ENCODE data around the gene TENM4.
"Not testable (repeated sequence)": the region's sequence is repeated elsewhere in the genome, so short reads cannot be mapped to it uniquely, and the experiment has no call there.

TENM4 gene

DNA sequence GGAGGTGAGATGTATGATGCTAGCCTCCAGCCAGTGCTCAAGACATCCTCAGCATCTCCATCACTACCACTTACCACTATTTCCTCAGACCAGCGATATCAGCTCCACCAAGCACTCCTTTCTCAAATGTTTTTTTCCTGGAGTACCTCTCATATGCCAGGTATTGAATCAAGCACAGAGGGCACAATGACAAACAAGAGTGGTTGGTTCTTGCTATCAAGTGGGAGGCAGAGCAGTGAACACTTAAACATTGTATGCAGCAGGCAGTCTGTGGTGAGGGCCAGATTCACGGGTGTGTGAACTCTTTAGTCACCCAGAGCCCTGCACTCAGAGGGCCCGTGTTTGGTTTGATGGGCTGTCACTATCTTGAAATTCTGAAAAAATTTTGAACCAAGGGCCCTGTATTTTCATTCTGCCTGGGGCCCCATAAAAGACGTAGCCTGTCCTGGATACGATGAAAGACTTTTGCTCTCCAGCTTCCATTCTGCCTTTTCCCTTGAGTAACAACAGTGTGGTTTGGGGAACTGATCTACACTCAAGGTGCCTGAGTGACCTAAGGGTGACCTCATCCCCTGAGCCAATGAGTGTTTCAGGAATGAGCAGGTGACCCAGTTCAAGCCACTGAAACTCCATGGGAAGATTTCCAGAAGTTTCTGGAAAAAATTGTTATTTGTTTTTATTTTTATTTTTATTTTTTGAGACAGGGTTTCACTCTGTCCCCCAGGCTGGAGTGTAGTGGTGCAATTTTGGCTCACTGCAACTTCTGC lies 517.8 kb downstream of the TENM4 start:
- DNase-seq (ENCODE audit: low read depth in 2 of 2, low spot score in 1 of 2), result no peak

DNA sequence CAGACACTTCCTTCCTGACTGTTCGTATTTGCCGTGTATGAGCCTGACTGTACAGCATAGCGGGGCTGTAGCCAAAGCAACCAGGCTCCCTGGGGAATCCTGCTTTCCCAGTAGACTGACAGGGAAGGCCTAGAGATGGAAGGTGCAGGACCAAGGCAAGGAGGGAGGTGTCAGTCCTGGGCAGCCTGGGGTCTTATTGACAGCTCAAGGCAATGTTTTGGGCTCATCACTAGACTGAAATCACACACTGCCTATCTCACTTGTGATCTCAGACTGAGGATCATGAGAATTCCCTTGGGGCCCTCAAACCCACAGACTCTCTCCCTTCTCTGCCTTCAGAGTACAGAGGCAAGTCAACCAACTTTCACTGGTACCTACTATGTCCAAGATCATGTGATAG lies 519.3 kb downstream of the TENM4 start:
- no peak for DNase-seq (ENCODE audit: low read depth in 2 of 2, low spot score in 1 of 2)

DNA sequence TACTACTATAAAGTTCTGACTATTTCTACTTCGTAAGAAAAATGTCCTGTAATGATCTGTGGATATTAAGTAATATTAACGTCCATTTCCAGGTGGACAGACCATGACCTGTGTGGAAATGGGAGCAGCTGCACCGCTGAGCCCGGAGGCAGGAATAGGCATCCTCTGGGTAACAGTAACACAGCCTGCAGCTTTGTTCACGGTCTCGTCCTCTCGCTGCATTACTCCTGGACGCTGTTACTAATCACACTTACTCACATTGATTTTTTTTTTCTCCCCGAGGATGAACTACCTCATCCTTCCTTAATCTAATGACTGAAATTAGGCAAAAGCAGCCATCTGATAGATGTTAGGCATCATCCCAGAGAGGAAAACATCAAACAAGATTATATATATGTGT lies 520.5 kb downstream of the TENM4 start:
- DNase-seq (ENCODE audit: low read depth in 2 of 2, low spot score in 1 of 2), result no peak

DNA sequence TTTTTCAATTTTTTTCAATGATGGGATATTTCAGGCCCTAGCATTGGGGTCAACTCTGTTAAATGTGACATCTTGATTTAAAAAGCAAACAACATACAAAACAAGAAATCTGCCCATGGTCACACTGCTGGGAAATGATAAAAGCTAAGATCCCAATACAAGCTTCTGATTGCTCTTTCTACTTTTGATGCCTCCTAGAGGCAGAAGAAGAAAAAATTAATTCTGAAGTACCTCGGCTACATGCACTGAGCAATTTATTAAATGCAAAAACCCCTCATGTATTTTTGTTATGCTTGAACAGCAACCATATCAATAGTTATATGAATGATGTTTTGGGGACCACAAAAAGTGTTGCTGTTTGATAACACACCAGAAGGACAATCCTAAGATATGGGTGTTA lies 524.1 kb downstream of the TENM4 start:
- no peak for DNase-seq (ENCODE audit: low read depth in 2 of 2, low spot score in 1 of 2)

DNA sequence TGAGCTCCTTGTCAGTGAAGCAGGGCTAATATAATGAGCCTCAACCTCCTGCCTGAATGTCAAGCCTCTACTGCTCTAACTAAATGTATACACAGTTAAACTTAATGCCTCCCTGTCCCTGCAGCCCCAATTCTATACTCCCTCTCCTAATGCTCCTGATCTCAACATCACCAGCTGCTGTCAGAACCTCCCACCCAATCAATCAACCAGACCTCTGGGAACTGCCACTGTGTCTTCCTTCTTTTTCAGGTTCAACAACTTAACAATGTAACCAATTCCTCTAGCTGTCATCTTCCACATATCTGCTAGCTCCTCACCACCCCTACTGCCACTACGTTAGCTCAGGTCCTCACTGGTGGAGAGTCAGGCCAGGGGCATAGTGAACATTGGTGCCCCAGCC lies 526.3 kb downstream of the TENM4 start:
- DNase-seq (ENCODE audit: low read depth in 2 of 2, low spot score in 1 of 2), result no peak

DNA sequence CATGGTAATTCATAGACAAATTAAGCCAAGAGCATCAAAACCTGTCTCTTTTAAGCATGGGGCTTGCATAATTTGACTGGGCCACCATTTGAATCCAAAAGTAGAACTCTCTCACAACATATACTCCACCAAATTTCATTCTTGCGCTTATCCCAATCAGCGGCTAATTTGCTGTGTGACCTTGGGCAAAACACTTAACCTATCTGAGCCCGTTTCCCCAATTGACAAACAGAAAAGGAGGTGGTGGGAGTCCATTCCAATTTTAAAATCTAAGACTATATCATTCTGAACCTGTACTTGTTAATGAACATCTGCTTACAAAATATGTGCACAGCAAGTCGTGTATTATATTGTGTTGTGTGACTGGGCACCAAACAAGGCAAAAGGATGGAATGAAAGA lies 528.1 kb downstream of the TENM4 start:
- DNase-seq (ENCODE audit: low read depth in 2 of 2, low spot score in 1 of 2), result no peak

DNA sequence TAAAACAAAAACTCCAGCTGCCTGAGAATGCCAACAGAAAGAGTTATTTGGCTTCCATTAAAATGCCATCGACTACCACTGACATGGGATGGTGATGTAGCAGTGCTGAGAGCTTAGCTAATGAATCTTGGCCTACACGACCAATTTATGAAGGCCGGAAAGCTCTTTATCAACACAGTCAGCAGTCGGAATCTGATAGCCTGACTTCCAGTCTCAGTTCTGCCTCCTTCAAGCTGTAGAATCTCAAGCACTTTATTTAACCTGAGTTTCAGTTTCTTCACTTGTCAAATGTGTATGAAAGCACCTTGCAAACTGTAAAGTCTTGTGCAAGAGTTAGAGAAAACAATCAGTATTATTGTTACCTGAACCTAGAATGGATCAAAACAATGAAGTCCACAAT lies 530.5 kb downstream of the TENM4 start:
- no peak for DNase-seq (ENCODE audit: low read depth in 2 of 2, low spot score in 1 of 2)

DNA sequence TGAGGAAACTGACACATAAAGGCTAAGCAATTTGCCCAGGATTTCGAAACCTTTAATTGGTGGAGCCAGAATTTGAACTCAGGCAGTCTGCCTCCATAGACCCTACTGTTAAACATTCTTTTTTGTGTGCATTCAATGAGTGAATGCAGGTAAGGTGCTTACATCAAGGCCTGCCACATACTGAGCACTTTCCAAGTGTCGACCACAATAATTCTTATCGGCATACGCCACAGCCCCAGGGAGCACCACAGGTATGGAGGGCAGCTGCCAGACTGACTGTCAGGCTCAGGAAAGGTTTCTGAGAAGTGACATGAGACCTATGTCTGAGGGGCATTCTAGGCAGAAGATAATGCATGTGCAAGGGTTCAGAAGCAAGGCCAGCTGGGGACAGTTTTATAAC lies 531.4 kb downstream of the TENM4 start:
- no peak for DNase-seq (ENCODE audit: low read depth in 2 of 2, low spot score in 1 of 2)

DNA sequence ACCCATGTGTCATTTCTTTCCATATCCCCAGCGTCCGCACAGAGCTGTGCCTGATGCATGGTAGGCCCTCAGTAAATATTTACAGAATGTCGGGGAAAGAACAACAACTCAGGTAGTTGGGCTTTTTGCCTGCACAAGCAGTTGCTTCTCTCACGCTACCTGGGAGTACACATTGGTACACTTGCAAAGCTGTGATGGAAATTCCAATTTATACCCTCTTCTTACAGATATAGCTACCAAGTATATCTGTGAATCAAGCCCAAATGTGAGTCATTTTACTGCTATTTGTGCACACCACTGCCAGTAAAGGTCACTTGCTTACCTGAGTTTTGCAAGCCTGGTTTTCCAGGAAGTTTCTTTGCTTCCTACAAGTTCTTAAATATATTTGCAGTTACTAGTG lies 533.2 kb downstream of the TENM4 start:
- no peak for DNase-seq (ENCODE audit: low read depth in 2 of 2, low spot score in 1 of 2)

DNA sequence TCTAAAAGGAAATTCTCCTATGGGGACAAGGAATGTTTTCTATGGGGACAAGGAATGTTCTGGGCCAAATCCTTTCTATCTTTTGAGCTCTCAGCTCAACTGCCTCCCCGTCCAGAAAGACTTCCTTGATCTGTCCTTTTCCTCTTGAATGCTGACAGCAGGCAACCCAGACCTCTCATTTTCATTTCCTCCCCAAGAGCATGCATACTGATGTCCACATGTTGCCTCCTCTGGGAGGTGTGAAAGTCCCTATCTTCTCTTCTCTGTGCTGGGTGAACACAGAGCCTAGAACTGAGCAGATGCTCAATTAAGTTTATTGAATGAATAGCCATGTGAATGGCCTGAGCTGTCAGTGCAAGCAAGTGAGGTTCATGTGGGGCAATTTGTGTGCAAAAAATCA lies 534.3 kb downstream of the TENM4 start:
- DNase-seq (ENCODE audit: low read depth in 2 of 2, low spot score in 1 of 2), result no peak

DNA sequence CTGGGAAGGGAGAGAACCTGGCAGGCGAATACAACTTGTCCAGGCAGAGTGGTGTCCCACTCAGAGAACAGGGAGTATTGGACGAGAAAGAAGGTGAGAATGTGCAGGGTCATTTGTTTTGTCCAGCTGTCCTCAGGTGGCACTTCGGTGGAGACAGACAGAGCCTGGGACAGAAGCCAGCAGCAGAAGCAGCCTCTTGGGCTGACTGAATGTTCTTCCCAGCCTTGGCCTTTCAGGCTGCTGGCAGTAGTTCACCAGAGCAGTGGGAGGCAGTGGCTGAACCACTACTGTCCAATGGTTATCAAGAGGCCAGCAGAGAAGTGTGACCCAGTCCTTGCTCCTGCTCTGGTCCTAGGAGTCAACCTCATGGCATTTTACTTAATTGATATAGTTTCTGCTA lies 535.1 kb downstream of the TENM4 start:
- no peak for DNase-seq (ENCODE audit: low read depth in 2 of 2, low spot score in 1 of 2)

DNA sequence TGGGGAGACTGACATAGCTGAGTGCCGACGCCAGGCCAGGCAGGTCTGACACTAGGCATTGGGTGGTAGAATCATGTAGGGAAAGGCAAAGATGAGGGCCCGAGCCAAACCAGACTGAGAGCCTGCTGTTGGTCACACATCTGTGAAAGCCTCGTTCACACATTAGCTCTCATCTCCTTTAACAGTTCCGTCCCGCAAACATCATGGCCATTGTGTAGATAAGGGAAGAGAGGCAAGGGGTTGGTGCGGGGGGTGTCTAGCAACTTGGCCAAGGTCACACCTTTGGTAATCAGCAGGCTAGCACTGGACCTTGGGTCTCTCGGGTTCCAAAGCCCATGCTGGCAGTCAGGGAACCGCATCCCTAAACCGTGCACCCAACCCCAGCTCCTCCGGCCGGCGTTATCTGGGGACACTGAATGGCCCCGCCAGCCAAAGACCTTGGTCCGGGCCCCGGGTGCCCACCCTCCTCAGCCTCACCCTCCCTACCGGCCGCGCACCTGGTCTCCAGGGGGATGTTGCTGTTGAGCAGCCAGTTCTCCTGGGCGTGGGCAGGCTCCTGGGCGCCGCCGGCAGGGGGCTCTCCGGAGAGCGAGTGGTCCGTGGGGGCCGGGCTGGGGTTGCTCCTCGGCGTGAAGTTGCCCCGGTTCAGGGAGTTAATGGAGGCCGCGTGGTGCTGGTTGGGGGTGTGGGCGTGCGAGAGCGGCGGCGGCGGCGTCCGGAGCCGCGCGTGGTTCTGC lies 537.9 kb downstream of the TENM4 start:
- DNase-seq (ENCODE audit: low read depth in 2 of 2, low spot score in 1 of 2), result no peak

DNA sequence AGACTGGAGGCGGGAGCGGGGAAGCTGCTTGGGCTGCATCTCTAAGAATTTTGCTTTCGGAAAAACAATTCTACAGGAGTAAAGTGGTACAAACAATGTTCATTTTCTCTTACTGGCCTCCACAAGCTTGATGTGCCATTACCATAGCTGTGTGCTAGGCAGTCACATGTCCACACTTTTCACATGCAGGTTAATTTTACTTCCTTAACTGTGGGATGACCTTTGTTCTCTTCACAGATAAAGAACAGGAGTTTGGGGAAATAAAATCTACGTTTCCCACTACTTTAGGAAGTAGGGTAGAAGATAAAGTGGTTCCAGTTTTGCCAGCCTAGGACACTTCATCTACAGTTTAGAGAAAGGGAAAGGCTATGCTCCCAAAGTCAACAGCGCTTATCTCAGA lies 539.0 kb downstream of the TENM4 start:
- no peak for DNase-seq (ENCODE audit: low read depth in 2 of 2, low spot score in 1 of 2)

DNA sequence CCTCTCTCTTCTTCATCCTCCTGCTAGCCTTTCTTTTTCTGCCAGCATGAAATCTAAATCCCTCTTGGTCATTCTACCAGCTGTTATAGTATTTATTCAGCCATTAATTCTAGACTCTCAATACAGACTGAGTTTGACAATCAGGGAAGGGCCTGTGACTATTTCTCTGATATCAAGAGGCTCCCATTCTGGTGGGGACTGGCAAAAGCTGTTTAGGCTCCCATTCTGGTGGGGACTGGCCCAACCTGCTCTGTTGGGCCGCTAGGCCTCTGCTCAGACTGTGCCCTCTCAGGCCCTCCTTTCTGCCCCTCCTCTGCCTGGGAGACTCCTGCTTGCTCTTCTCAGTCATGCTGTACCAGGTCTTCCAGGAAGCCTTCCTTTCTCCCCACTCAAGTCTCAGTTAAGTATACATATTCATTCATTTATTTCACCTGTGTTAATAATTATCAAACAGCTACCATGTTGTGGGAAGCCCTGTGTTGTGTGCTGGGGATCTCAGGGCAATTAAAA lies 542.5 kb downstream of the TENM4 start:
- DNase-seq (ENCODE audit: low read depth in 2 of 2, low spot score in 1 of 2), result no peak

DNA sequence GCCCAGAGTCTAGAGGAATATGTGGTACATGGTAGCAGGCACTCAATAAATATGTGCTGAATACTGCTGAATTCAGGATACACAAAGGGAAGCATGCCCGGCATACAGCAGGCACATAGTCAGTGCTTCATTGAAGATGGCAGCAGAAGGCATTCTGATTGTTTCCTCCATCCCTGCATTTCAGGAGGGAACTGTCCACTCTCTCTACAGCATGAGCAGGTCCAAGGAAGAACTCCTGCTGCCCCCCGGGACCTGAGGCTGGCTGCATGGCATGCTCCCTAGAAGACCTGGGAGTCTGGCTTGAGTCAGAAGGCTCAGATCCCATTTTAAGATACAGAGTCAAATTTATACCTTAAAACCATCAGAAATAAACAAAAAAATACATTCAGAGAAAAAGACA lies 546.8 kb downstream of the TENM4 start:
- DNase-seq (ENCODE audit: low read depth in 2 of 2, low spot score in 1 of 2), result no peak

DNA sequence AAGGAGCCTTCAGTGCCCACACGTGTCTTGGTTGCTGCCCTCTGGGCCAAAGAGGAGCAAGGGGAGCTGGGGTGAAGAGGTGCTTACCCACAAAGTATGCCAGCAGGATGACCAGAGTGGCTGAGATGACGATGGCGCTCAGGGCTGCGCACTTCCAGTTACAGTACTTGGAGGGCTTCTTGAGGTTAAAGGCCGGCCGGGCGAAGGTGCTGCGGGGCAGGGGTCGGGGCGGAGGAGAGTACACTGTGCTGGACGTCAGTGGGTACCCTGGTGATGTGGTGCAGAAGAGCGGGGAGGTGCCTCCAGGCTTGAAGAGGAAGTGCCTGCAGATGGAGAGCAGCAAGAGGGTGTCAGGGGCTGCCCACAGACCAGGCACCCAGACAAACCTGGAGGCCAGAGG lies 551.1 kb downstream of the TENM4 start:
- DNase-seq (ENCODE audit: low read depth in 2 of 2, low spot score in 1 of 2), result no peak

DNA sequence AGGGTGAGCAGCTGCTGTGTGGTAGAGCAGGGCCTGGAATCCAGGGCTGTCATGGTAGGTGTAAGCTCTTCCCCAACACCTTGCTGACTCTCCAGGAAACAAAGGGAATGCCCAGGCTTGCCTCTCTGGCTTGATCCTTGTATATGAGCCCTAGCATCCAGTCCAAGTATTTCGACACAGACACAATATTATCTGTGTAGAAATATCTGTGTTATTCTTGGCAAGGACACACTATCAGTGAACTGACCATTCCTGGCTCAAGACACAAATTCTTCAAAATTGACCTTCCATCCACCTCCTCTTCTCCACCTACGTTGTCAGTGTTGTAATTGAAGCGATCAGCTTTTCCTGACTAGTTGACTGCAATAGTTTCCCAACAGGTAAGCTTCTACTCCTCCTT lies 554.2 kb downstream of the TENM4 start:
- DNase-seq (ENCODE audit: low read depth in 2 of 2, low spot score in 1 of 2), result no peak

DNA sequence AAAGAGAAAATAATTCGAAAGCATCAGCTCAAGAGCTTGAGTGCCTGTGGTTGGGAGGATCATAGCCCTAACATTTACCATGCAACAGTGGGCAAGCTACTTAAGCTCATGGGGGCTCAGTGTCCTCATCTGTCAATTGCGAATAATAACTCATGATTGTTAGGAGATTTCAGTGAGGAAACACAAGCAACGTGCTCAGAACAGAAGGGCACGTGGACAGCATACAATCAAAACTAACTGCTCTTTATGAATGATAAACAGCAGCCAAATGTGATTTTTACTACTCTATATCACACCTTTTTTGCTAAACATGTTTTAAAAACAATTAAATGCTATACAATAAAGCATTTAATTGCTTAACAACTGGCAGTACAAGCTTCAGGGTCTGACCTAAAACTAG lies 556.1 kb downstream of the TENM4 start:
- no peak for DNase-seq (ENCODE audit: low read depth in 2 of 2, low spot score in 1 of 2)

DNA sequence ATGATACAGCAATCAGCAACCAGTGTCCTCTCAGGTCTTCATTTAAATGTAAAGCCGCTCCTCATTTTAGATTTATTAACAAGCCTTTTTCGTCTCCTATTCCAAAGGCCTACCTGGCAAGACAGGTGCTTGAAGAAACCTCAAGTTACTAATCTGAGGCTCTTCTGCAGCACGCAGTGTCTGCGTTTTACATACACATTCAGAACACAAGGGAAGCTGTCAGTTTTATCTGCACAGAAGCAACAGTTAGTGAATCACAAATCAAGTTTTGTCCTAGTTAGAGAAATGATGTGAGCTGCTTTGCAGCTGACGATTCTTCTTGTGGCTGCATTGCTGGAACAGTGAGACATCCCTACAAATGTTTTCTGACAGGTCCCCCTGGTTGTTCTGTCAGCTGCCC lies 557.3 kb downstream of the TENM4 start:
- DNase-seq (ENCODE audit: low read depth in 2 of 2, low spot score in 1 of 2), result no peak

DNA sequence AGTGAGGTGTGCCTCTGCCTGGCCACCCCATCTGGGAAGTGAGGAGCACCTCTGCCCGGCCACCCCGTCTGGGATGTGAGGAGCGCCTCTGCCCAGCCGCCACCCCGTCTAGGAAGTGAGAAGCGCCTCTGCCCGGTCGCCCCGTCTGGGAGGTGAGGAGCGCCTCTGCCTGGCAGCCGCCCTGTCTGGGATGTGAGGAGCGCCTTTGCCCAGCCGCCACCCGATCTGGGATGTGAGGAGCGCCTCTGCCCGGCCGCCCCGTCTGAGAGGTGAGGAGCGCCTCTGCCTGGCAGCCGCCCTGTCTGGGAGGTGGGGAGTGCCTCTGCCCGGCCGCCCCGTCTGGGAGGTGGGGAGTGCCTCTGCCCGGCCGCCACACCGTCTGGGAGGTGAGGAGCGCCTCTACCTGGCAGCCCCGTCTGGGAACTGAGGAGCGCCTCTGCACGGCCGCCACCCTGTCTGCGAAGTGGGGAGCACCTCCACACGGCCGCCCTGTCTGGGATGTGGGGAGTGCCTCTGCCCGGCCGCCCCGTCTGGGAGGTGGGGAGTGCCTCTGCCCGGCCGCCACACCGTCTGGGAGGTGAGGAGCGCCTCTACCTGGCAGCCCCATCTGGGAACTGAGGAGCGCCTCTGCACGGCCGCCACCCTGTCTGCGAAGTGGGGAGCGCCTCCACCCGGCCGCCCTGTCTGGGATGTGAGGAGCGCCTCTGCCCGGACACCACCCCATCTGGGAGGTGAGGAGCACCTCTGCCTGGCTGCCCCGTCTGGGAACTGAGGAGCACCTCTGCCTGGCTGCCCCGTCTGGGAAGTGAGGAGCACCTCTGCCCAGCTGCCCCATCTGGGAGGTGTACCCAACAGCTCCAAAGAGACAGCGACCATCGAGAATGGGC lies 561.5 kb downstream of the TENM4 start:
- not testable (repeated sequence) for DNase-seq (ENCODE audit: low read depth in 2 of 2, low spot score in 1 of 2)

DNA sequence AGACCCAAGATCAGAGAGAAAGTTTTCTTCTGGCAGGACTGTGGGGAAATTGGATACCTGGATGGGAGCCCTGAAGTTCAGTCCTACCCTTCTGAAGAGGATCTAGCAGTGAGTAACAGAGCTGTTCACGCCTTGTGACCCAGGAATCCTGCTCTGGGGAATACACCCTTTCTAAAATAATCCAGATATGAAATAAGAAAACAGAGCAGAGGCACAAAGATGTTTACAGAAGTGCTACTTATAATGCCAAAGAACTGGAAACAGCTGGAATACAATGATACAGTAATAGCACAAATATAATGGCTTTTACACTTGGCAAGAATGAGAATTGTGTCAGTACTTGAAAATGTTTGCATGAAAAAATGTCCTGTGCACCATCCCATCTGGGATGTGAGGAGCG lies 562.2 kb downstream of the TENM4 start:
- no peak for DNase-seq (ENCODE audit: low read depth in 2 of 2, low spot score in 1 of 2)

DNA sequence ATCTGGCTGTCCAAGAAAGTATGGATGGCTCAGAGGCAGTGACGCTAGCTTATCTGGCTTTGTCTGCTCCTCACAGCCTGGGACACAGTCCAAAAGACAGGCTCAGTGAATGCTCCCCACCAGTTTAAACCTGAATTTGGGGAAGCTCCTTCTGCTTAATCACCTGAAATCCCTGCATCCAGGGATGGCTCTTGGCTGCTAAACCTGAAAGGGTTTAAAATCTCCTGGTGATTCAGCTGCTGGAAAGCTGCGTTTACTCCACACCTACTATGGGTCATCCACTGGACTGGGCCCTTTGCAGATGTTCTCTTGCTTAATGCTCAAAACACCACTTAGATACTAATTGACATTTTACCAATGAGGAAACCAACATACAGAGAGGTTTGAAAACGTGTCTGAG lies 564.2 kb downstream of the TENM4 start:
- no peak for DNase-seq (ENCODE audit: low read depth in 2 of 2, low spot score in 1 of 2)

Measured in stimulated activated CD8-positive, alpha-beta memory T cell treated with anti-CD3 and anti-CD28 coated beads, Interleukin-4, amount 100 ng/mL, for 1 hour (primary cell).